PC-9 (cell line): ENCODE measurements around the gene CAMTA1. TPM values are rescaled to one million over a fixed set of nuclear protein-coding genes. Genes with fewer than 3 reads are reported as not detected.

Experiments used
- BruUV-seq: library from RNA; stranded (reverse); fragments of 400-500 nt; replicated peaks from 2 replicates; lab custom pipeline; 2021; lab: Mats Ljungman, UMichigan
- CTCF ChIA-PET: fragments of 300-600 bp; sonication (Branson Sonifier 250); formaldehyde crosslinking; loops from one replicate; lab custom pipeline; 2022; ENCODE audit warnings: antibody characterized with exemption; lab: Charles Lee
- POLR2A ChIA-PET: fragments of 300-600 bp; sonication (Branson Sonifier 250); formaldehyde crosslinking; loops from one replicate; lab custom pipeline; 2022; ENCODE audit warnings: antibody characterized with exemption; ENCODE audit not compliant: unreplicated experiment; lab: Charles Lee
- DNase-seq, 2 experiments: peaks; one replicate each; pipeline versions ENCODE4 v3.0.0 to v3.0.0-alpha.2; 2015 to 2022; ENCODE audit warnings: mixed read lengths in 1 of 2
- H2AFZ ChIP-seq: fragments of 200-600 bp; sonication (generic); 2 replicates; pipeline ENCODE4 v1.8.1; 2017; ENCODE audit warnings: antibody characterized with exemption
- H3F3A ChIP-seq: fragments of 200-600 bp; sonication (generic); 2 replicates; pipeline ENCODE4 v1.8.1; 2017; ENCODE audit warnings: antibody characterized with exemption, mild to moderate bottlenecking, low read depth; ENCODE audit not compliant: insufficient read depth
- H3K27ac ChIP-seq: fragments of 200-600 bp; sonication (generic); 2 replicates; pipeline ENCODE4 v1.6.1; 2016; ENCODE audit warnings: mixed run types
- H3K27me3 ChIP-seq: fragments of 200-600 bp; sonication (generic); 2 replicates; pipeline ENCODE4 v1.6.1; 2016; ENCODE audit warnings: low read depth, mixed run types; ENCODE audit not compliant: insufficient read depth
- H3K36me3 ChIP-seq: fragments of 200-600 bp; sonication (generic); 2 replicates; pipeline ENCODE4 v1.6.1; 2016; ENCODE audit warnings: low read depth, mixed run types
- H3K4me1 ChIP-seq: fragments of 200-600 bp; sonication (generic); replicated peaks from 2 replicates; pipeline ENCODE4 v1.6.1; 2016; ENCODE audit warnings: mixed run types; ENCODE audit not compliant: insufficient read depth
- H3K4me2 ChIP-seq: fragments of 200-600 bp; sonication (generic); 2 replicates; pipeline ENCODE4 v1.6.1; 2017; ENCODE audit warnings: mixed run types
- H3K4me3 ChIP-seq: fragments of 200-600 bp; sonication (generic); 2 replicates; pipeline ENCODE4 v1.6.1; 2016; ENCODE audit warnings: mixed run types
- H3K79me2 ChIP-seq: fragments of 200-600 bp; sonication (generic); 2 replicates; pipeline ENCODE4 v1.6.1; 2017; ENCODE audit warnings: low read depth, mixed run types
- H3K9me2 ChIP-seq: fragments of 200-600 bp; sonication (generic); 2 replicates; pipeline ENCODE4 v1.8.1; 2017; ENCODE audit warnings: mild to moderate bottlenecking; ENCODE audit not compliant: insufficient read depth
- H3K9me3 ChIP-seq: fragments of 200-600 bp; sonication (generic); 2 replicates; pipeline ENCODE4 v1.8.1; 2016; ENCODE audit warnings: low read depth; ENCODE audit not compliant: insufficient read depth
- H4K20me1 ChIP-seq: fragments of 200-600 bp; sonication (generic); 2 replicates; pipeline ENCODE4 v1.8.1; 2017; ENCODE audit not compliant: insufficient read depth
- EZH2 ChIP-seq: fragments of 200-600 bp; sonication (generic); IDR thresholded peaks from 2 replicates; pipeline ENCODE4 v1.8.0; 2017; ENCODE audit warnings: antibody characterized with exemption, low read depth
- intact Hi-C: fragments of 100-400 bp; cut with micrococcal nuclease; formaldehyde crosslinking; loops from one replicate; pipeline ENCODE4 v1.10.0; 2022; ENCODE audit not compliant: unreplicated experiment
- total RNA-seq: library from RNA; stranded (reverse); gene quantifications from 2 replicates; pipeline ENCODE4 v1.2.3, GENCODE V29; 2021
- TF ChIP-seq, protein P1 (sequence below): fragments of 200-600 bp; sonication (generic); conservative IDR thresholded peaks from 2 replicates; pipeline ENCODE4 v1.6.1; 2017; ENCODE audit warnings: mixed run types, antibody characterized with exemption, mild to moderate bottlenecking, moderate library complexity

Gene CAMTA1
- total RNA-seq, 1 experiment from 2014 or later: 72.3 TPM

DNA sequence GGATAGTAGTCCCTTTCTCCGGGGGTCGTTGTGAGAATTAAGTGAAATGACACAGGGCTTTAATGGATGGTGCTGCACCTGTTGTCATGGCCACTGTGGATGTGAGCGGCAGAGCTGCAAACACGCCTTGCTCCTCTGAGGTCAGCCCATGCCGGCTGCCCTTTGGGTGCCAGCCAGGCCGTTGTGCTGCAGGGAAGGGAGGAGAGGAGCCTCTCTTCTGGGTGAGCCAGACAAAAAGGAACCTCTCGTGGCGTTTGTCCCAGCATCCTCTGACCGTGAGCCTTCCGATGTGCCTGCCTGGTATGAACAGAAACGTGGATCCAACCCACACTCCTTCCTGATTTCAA is 602.9 kb downstream of the CAMTA1 start:
- Histone ChIP-seq H3K27me3 (peaks cover 70% of the 10 kb centered on the region), H3F3A (no peaks in the 10 kb centered on the region), H3K4me2 (no peak overlapping the region), H3K4me3 (no peak overlapping the region), H4K20me1 (no peaks in the 10 kb centered on the region), H2AFZ (no peak overlapping the region), H3K79me2 (no peaks in the 10 kb centered on the region), H3K36me3 (no peaks in the 10 kb centered on the region), H3K9me2 (no peaks in the 10 kb centered on the region), H3K4me1 (no peaks in the 10 kb centered on the region), H3K27ac (no peak overlapping the region), H3K9me3 (no peaks in the 10 kb centered on the region)
- ChIA-PET CTCF (no interaction called here), POLR2A (no interaction called here)
- TF ChIP-seq, protein P1, sequence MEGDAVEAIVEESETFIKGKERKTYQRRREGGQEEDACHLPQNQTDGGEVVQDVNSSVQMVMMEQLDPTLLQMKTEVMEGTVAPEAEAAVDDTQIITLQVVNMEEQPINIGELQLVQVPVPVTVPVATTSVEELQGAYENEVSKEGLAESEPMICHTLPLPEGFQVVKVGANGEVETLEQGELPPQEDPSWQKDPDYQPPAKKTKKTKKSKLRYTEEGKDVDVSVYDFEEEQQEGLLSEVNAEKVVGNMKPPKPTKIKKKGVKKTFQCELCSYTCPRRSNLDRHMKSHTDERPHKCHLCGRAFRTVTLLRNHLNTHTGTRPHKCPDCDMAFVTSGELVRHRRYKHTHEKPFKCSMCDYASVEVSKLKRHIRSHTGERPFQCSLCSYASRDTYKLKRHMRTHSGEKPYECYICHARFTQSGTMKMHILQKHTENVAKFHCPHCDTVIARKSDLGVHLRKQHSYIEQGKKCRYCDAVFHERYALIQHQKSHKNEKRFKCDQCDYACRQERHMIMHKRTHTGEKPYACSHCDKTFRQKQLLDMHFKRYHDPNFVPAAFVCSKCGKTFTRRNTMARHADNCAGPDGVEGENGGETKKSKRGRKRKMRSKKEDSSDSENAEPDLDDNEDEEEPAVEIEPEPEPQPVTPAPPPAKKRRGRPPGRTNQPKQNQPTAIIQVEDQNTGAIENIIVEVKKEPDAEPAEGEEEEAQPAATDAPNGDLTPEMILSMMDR: no peak
- no peak for TF ChIP-seq EZH2
- DNase-seq: no peak
- BruUV-seq: no TSS peak
- intact Hi-C loops: no loop called here

DNA sequence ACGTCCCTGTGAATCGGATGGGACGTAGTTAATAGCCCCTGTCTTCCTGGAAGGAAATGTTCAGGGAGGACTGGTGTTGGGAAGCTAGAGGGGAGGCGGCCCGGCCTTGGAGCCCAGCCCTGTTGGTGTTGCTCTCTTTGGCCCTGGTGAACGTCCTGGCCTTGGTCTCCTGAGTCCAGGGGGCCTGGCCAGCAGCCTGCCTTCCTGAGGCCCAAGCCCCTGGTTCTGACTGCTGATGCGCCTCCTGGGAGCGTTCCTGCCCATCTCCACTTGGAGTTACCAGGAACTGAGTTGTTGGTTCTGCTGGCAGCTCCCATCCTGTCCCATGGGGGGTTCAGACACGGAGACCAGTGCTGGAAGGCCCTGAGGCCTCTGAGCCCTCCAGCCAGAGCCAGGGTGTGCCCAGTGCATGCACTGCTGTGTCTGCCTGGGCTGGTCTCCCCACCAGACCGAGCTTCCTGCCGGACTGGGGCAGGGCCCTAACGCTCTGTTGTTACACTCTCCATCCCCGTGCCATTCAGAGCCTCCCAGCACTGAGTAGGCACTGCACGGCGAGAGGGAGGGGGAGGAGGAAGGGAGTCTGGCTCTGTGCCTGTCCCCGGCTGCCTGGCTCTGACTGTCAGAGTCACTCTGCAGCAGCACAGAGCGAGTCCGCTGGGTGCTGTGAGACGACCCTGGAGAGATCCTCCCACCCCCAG is 603.4 kb downstream of the CAMTA1 start:
- TF ChIP-seq, protein P1: no peak
- TF ChIP-seq EZH2: no peak
- intact Hi-C loops: no loop called here
- CTCF ChIA-PET: no interaction called here
- Histone ChIP-seq H3K9me2 (no peaks in the 10 kb centered on the region), H3K27me3 (peaks cover 68% of the 10 kb centered on the region), H3K4me2 (no peak overlapping the region), H2AFZ (no peak overlapping the region), H4K20me1 (no peaks in the 10 kb centered on the region), H3K79me2 (no peaks in the 10 kb centered on the region), H3K4me1 (no peaks in the 10 kb centered on the region), H3K9me3 (no peaks in the 10 kb centered on the region), H3K27ac (no peak overlapping the region), H3K4me3 (no peak overlapping the region), H3F3A (no peaks in the 10 kb centered on the region), H3K36me3 (no peaks in the 10 kb centered on the region)
- no peak for DNase-seq
- POLR2A ChIA-PET: no interaction called here
- no TSS peak for BruUV-seq

DNA sequence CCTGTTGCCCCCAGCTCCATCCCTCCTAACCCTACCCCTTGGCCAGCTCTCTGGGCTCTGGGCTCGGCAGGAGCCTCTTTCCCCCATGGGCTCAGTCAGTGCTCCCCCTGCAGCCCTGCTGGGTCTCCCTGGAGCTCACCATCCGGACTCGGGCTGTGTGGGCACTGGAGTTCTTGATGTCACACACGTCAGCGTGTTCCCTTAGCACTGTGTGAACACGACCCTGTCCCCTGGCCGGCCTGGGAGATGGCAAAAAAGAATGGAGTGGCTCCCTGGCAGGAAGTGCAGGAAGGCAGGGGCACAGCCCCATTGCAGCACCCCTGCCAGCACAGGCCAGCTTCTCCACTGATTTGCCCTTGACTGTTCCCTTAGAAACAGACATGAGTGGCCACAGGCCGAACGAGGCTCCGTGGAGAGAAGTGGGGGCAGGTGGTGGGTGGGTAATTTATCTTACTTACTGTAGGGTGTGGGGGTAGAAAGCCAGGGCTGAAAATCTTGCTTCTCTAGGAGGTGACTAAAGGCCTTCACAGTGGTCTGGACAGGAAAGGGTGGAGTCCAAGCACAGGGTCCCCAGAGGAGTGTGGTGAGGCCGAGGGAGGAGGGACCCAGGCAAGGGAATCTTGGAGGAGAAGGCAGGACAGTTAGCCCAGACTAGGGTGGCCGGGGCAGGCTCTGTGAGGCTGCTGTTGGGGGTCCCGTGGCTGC is 604.1 kb downstream of the CAMTA1 start:
- intact Hi-C loops: no loop called here
- no peaks in the 10 kb centered on the region for H3K36me3 ChIP-seq
- TF ChIP-seq, protein P1: no peak
- TF ChIP-seq EZH2: no peak
- H3K4me3 ChIP-seq: no peak overlapping the region
- ChIA-PET CTCF (no interaction called here), POLR2A (no interaction called here)
- H4K20me1 ChIP-seq: no peaks in the 10 kb centered on the region
- no peak overlapping the region for H3K4me2 ChIP-seq
- peaks cover 61% of the 10 kb centered on the region for H3K27me3 ChIP-seq
- no peaks in the 10 kb centered on the region for H3K79me2 ChIP-seq
- H3F3A ChIP-seq: no peaks in the 10 kb centered on the region
- H3K9me3 ChIP-seq: no peaks in the 10 kb centered on the region
- no peak overlapping the region for H2AFZ ChIP-seq
- H3K4me1 ChIP-seq: no peaks in the 10 kb centered on the region
- no peaks in the 10 kb centered on the region for H3K9me2 ChIP-seq
- no peak overlapping the region for H3K27ac ChIP-seq
- no TSS peak for BruUV-seq
- no peak for DNase-seq
